ENCODE data around the gene MCOLN3.
"Not testable (repeated sequence)": the region's sequence is repeated elsewhere in the genome, so short reads cannot be mapped to it uniquely, and the experiment has no call there.

Gene MCOLN3

GRCh38 chr1:85054664-85055063 is 6.4 kb upstream of the MCOLN3 start:
- Histone ChIP-seq H3K27ac (no peak overlapping the region), H3K4me3 (no peak overlapping the region)

GRCh38 chr1:85049735-85050166 is 1.5 kb upstream of the MCOLN3 start:
- Histone ChIP-seq H3K4me3 (no peak overlapping the region), H3K27ac (no peak overlapping the region)

- Histone ChIP-seq H3K27ac (peak overlapping the region in 9 of 21 experiments; percentile 3 to 81 (median 23)), H3K4me3 (peak overlapping the region; percentile 32 to 56 (median 41))
Measured at GRCh38 chr1:85047472-85048295, 616 bp downstream of the MCOLN3 start.

GRCh38 chr1:85047144-85047471 is 1.2 kb downstream of the MCOLN3 start:
- H3K4me3 ChIP-seq: peak overlapping the region in 2 of 7 experiments; percentile 46 to 50

GRCh38 chr1:85042413-85042812 is 5.9 kb downstream of the MCOLN3 start:
- Histone ChIP-seq H3K27ac (no peak overlapping the region), H3K4me3 (no peak overlapping the region)

More at GRCh38 chr1:85047144-85047471, 1.2 kb downstream of the MCOLN3 start:
- H3K27ac ChIP-seq: no peak overlapping the region

GRCh38 chr1:85041793-85042192 is 6.5 kb downstream of the MCOLN3 start:
- Histone ChIP-seq H3K27ac (no peak overlapping the region), H3K4me3 (no peak overlapping the region)

GRCh38 chr1:85033221-85033620 is 15.1 kb downstream of the MCOLN3 start:
- Histone ChIP-seq H3K27ac (no peak overlapping the region), H3K4me3 (no peak overlapping the region)

GRCh38 chr1:85030536-85030935 is 17.8 kb downstream of the MCOLN3 start:
- no peak overlapping the region for H3K27ac ChIP-seq
- no peak overlapping the region for H3K4me3 ChIP-seq

- H3K27ac ChIP-seq: no peak overlapping the region
- H3K4me3 ChIP-seq: no peak overlapping the region
Measured at GRCh38 chr1:85028151-85028550, 20.1 kb downstream of the MCOLN3 start.

- H3K27ac ChIP-seq: peak overlapping the region in 2 of 21 experiments; percentile 39 to 64
Measured at GRCh38 chr1:85027242-85027983, 20.9 kb downstream of the MCOLN3 start.

GRCh38 chr1:85025940-85026339 is 22.4 kb downstream of the MCOLN3 start:
- no peak overlapping the region for H3K4me3 ChIP-seq
- H3K27ac ChIP-seq: no peak overlapping the region

More at GRCh38 chr1:85027242-85027983, 20.9 kb downstream of the MCOLN3 start:
- H3K4me3 ChIP-seq: no peak overlapping the region

GRCh38 chr1:85024736-85025135 is 23.6 kb downstream of the MCOLN3 start:
- Histone ChIP-seq H3K4me3 (no peak overlapping the region), H3K27ac (no peak overlapping the region)

GRCh38 chr1:85022700-85023099 is 25.6 kb downstream of the MCOLN3 start:
- no peak overlapping the region for H3K4me3 ChIP-seq
- no peak overlapping the region for H3K27ac ChIP-seq

GRCh38 chr1:85019994-85020393 is 28.3 kb downstream of the MCOLN3 start:
- Histone ChIP-seq H3K27ac (peak overlapping the region in 3 of 21 experiments; percentile 7 to 48 (median 17)), H3K4me3 (no peak overlapping the region)

GRCh38 chr1:85015826-85016225 is 32.5 kb downstream of the MCOLN3 start:
- no peak overlapping the region for H3K27ac ChIP-seq
- no peak overlapping the region for H3K4me3 ChIP-seq

GRCh38 chr1:85005641-85006040 is 42.7 kb downstream of the MCOLN3 start:
- not testable (repeated sequence) for H3K27ac ChIP-seq, H3K4me3 ChIP-seq

GRCh38 chr1:85001742-85002141 is 46.6 kb downstream of the MCOLN3 start:
- H3K4me3 ChIP-seq: no peak overlapping the region
- no peak overlapping the region for H3K27ac ChIP-seq

GRCh38 chr1:84998642-84999280 is 49.5 kb downstream of the MCOLN3 start:
- Histone ChIP-seq H3K4me3 (peak overlapping the region in 4 of 7 experiments; percentile 17 to 66 (median 50)), H3K27ac (no peak overlapping the region)

GRCh38 chr1:84997667-84998600 is 50.4 kb downstream of the MCOLN3 start:
- Histone ChIP-seq H3K4me3 (peak overlapping the region; percentile 46 to 70 (median 55)), H3K27ac (peak overlapping the region in 4 of 21 experiments; percentile 21 to 81 (median 44))
